ENCODE results near the gene PCDH15. TPM values are rescaled to one million over a fixed set of nuclear protein-coding genes. Genes with fewer than 3 reads are reported as not detected.
"Not testable (repeated sequence)": the region's sequence is repeated elsewhere in the genome, so short reads cannot be mapped to it uniquely, and the experiment has no call there.

Gene PCDH15
- polyA plus RNA-seq, 1 of the 3 experiments (the other 2 are of a cell fraction) = 0.03 TPM

DNA sequence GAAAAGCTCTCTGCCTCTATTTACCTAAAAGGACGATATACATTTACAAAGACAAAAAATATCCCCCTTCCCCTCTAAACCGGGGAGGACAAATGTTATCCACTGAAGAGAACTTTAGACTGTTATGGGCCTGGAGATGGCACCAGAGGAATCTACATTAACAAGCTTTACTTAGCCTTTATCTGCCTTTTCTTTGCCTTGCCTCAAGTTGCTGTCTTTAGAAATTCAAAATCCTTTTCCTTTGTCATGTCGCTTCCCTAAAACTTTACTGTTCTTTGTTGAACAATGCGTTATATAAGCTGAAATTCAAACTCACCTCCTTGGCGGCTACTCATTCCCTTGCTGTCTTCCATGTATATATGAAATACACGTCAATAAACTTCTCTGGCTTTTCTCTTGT lies 405.0 kb downstream of the PCDH15 start:
- CTCF ChIA-PET = no interaction called here
- H3K4me2 ChIP-seq = no peak overlapping the region
- no peaks in the 10 kb centered on the region for H3K27me3 ChIP-seq (ENCODE audit: insufficient read depth)
- H3F3A ChIP-seq (replicated peaks; ENCODE audit: insufficient read depth) = no peaks in the 10 kb centered on the region
- H3K9ac ChIP-seq = no peak overlapping the region
- no peaks in the 10 kb centered on the region for H3K36me3 ChIP-seq (replicated peaks in 1 of 2; ENCODE audit: control insufficient read depth in 1 of 2, insufficient read depth in 2 of 2, low read length in 1 of 2)
- POLR2A ChIA-PET = no interaction called here
- no peaks in the 10 kb centered on the region for H3K4me1 ChIP-seq (ENCODE audit: control insufficient read depth in 1 of 2, insufficient read depth in 2 of 2, low read depth in 1 of 2, low read length in 1 of 2)
- DNase-seq = no peak
- 52% methylated on average over 6 of the region's 6 CpGs for WGBS (ENCODE audit: low lambda C conversion rate)
- TF ChIP-seq RAD21 (IDR thresholded peaks at IDR 0.05; ENCODE audit: low read length) = no peak
- H3K79me2 ChIP-seq (ENCODE audit: insufficient read depth) = no peaks in the 10 kb centered on the region
- H3K27ac ChIP-seq (ENCODE audit: low read depth in 2 of 2, low read length in 1 of 2) = no peak overlapping the region
- no peak overlapping the region for H3K4me3 ChIP-seq (ENCODE audit: low read depth in 2 of 2, low read length in 1 of 2)
- no peaks in the 10 kb centered on the region for H4K20me1 ChIP-seq (ENCODE audit: insufficient read depth)
- H2AFZ ChIP-seq (ENCODE audit: low read depth) = no peak overlapping the region
- no peaks in the 10 kb centered on the region for H3K9me3 ChIP-seq
- H3K9me2 ChIP-seq = no peaks in the 10 kb centered on the region

DNA sequence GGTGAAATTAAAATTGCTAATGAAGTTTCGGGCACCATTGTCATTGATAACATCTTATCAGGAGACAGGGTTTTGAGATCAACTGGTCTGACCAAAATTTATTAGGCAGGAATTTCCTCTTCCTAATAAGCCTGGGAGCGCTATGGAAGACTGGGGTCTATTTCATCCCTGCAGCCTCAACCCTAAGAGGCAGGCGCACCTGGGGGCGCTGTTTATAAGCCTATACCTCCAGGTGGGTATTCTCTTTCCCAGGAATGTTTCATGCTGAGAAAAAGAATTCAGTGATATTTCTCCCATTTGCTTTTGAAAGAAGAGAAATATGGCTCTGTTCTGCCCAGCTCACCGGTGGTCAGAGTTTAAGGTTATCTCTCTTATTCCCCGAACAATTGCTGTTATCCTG lies 406.4 kb downstream of the PCDH15 start:
- CTCF ChIA-PET = not testable (repeated sequence)
- WGBS (ENCODE audit: low lambda C conversion rate) = 60% methylated on average over 6 of the region's 6 CpGs

DNA sequence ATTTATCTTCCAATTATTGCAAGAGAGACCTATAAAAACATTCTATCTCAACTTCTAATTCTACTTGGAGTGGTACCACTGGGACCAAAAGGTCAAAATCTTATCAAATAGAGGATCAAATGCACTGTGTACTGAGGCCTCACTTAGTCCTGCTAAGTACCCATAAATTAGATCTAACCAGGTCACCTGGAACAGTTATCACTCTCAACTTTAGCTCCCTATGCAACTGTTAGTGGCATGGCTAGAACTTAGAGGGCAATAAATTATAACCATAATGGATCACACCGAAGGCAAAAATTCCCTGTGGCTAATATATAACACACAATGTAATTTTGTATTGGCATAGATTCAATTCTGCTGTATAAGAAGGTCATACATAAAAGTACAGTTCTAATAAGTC lies 428.9 kb downstream of the PCDH15 start:
- no peak overlapping the region for H3K9ac ChIP-seq
- H3K4me1 ChIP-seq (ENCODE audit: control insufficient read depth in 1 of 2, insufficient read depth in 2 of 2, low read depth in 1 of 2, low read length in 1 of 2) = no peaks in the 10 kb centered on the region; a peak in 1 of 4 replicates
- H3K27ac ChIP-seq (ENCODE audit: low read depth in 2 of 2, low read length in 1 of 2) = peak overlapping the region in 1 of 2 experiments; percentile 39; a peak in 2 of 4 replicates
- H3K9me3 ChIP-seq = no peaks in the 10 kb centered on the region
- H3F3A ChIP-seq (replicated peaks; ENCODE audit: insufficient read depth) = no peaks in the 10 kb centered on the region
- no peak overlapping the region for H3K4me2 ChIP-seq
- ChIA-PET CTCF (interaction anchor here (0.7 to 1.9 kb wide), 2 partner anchors 31 to 239 kb away, joined by 3 to 5 read pairs; no protein-coding TSS in a partner anchor), POLR2A (no interaction called here)
- no peak overlapping the region for H3K4me3 ChIP-seq (ENCODE audit: low read depth in 2 of 2, low read length in 1 of 2)
- no peaks in the 10 kb centered on the region for H4K20me1 ChIP-seq (ENCODE audit: insufficient read depth)
- DNase-seq = peak; percentile 5
- WGBS (ENCODE audit: low lambda C conversion rate) = 5% methylated on average over 1 of the region's 1 CpG
- no peaks in the 10 kb centered on the region for H3K36me3 ChIP-seq (replicated peaks in 1 of 2; ENCODE audit: control insufficient read depth in 1 of 2, insufficient read depth in 2 of 2, low read length in 1 of 2)
- H3K79me2 ChIP-seq (ENCODE audit: insufficient read depth) = no peaks in the 10 kb centered on the region
- H2AFZ ChIP-seq (ENCODE audit: low read depth) = no peak overlapping the region
- H3K9me2 ChIP-seq = no peaks in the 10 kb centered on the region
- no peaks in the 10 kb centered on the region for H3K27me3 ChIP-seq (ENCODE audit: insufficient read depth)
- TF ChIP-seq EP300 (IDR thresholded peaks at IDR 0.05; ENCODE audit: borderline replicate concordance in 1 of 2, low read depth in 1 of 2, low read length in 1 of 2) (peak in 1 of 2 experiments; percentile 72; a peak in 2 of 4 replicates), GATA2 (CRISPR knock-in tag; IDR thresholded peaks at IDR 0.05) (peak; percentile 81), JUND (IDR thresholded peaks at IDR 0.05) (no peak)

More for the DNA sequence above, 406.4 kb downstream of the PCDH15 start:
- H3K27me3 ChIP-seq (ENCODE audit: insufficient read depth); H3K4me2 ChIP-seq; H3F3A ChIP-seq (replicated peaks; ENCODE audit: insufficient read depth); H3K4me1 ChIP-seq (ENCODE audit: control insufficient read depth in 1 of 2, insufficient read depth in 2 of 2, low read depth in 1 of 2, low read length in 1 of 2); H2AFZ ChIP-seq (ENCODE audit: low read depth); H3K4me3 ChIP-seq (ENCODE audit: low read depth in 2 of 2, low read length in 1 of 2); DNase-seq; H3K79me2 ChIP-seq (ENCODE audit: insufficient read depth); H3K9me3 ChIP-seq; H4K20me1 ChIP-seq (ENCODE audit: insufficient read depth); H3K9ac ChIP-seq; H3K27ac ChIP-seq (ENCODE audit: low read depth in 2 of 2, low read length in 1 of 2); H3K9me2 ChIP-seq; H3K36me3 ChIP-seq (replicated peaks in 1 of 2; ENCODE audit: control insufficient read depth in 1 of 2, insufficient read depth in 2 of 2, low read length in 1 of 2); POLR2A ChIA-PET: not testable (repeated sequence)

DNA sequence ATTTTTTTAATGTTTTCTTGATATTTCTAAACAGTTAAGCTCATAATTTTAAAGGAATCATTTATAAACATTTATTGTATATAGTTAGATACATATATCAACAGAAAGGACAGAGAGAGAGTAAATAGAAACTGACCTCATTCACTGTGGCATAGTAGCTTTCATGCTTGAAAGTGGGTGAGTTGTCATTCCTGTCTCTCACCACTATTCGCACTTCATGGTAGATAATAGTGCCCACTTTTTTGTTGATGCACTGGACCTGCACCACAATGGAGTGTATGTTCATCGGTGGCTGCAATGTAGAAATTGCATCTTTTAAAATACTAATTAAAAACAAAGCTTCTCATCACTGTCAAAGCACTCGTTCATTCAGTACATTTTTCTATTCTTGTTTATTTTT lies 432.0 kb downstream of the PCDH15 start:
- no peaks in the 10 kb centered on the region for H3K36me3 ChIP-seq (replicated peaks in 1 of 2; ENCODE audit: control insufficient read depth in 1 of 2, insufficient read depth in 2 of 2, low read length in 1 of 2)
- H2AFZ ChIP-seq (ENCODE audit: low read depth) = no peak overlapping the region
- no peaks in the 10 kb centered on the region for H3F3A ChIP-seq (replicated peaks; ENCODE audit: insufficient read depth)
- ChIA-PET CTCF (interaction anchor here (0.7 to 1.5 kb wide), 3 partner anchors 21 to 885 kb away, joined by 3 to 4 read pairs (median 3); no protein-coding TSS in a partner anchor), POLR2A (no interaction called here)
- no peak overlapping the region for H3K27ac ChIP-seq (ENCODE audit: low read depth in 2 of 2, low read length in 1 of 2)
- no peaks in the 10 kb centered on the region for H4K20me1 ChIP-seq (ENCODE audit: insufficient read depth)
- H3K9me3 ChIP-seq = no peaks in the 10 kb centered on the region
- no peak overlapping the region for H3K4me3 ChIP-seq (ENCODE audit: low read depth in 2 of 2, low read length in 1 of 2)
- no peaks in the 10 kb centered on the region; a peak in 1 of 4 replicates for H3K4me1 ChIP-seq (ENCODE audit: control insufficient read depth in 1 of 2, insufficient read depth in 2 of 2, low read depth in 1 of 2, low read length in 1 of 2)
- no peak overlapping the region for H3K4me2 ChIP-seq
- 50% methylated on average over 3 of the region's 3 CpGs for WGBS (ENCODE audit: low lambda C conversion rate)
- H3K9ac ChIP-seq = no peak overlapping the region
- TF ChIP-seq ELF1 (IDR thresholded peaks at IDR 0.05) (no peak), SIN3A (IDR thresholded peaks at IDR 0.05; ENCODE audit: borderline replicate concordance, low read depth, low read length) (no peak), GABPA (IDR thresholded peaks at IDR 0.05; ENCODE audit: low read depth) (no peak)
- H3K27me3 ChIP-seq (ENCODE audit: insufficient read depth) = no peaks in the 10 kb centered on the region
- H3K9me2 ChIP-seq = no peaks in the 10 kb centered on the region
- H3K79me2 ChIP-seq (ENCODE audit: insufficient read depth) = no peaks in the 10 kb centered on the region
- DNase-seq = no peak
